Measurements from ENCODE around the gene FYN.
"Not testable (repeated sequence)": the region's sequence is repeated elsewhere in the genome, so short reads cannot be mapped to it uniquely, and the experiment has no call there.

Gene FYN

DNA sequence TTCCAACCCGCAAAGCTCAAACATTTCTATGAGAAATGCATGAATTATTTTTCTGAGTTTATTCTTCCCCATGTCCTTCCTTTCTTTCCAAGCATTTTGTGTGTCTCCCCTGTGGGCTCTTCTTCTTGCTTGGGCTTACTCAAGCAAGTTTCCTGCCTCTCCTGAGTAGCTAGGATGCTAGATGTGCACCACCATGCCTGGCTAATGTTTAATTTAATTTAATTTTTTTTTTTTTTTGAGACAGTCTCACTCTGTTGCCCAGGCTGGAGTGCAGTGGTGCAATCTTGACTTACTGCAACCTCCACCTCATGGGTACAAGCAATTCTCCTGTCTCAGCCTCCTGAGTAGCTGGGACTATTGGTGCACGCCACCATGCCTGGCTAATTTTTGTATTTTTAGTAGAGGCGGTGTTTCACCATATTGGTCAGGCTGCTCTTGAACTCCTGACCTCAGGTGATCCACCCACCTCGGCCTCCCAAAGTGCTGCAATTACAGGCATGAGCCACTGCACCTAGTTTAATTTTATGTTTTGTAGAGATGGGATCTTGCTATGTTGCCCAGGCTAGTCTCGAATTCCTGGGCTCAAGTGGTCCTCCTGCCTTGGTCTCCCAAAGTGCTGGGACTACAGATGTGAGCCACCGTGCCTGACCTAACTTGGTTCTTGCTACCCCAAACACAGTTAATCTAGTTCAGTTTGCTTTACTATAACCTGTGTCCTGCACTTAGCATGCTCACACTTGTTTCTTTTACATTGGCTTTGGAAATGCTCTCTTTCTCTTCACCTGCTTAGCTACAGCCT, 192.2 kb downstream of the FYN start:
- DNase-seq (ENCODE audit: low read depth) = not testable (repeated sequence)

GRCh38 chr6:111680015-111680712, 193.1 kb downstream of the FYN start:
- DNase-seq (ENCODE audit: low read depth) = no peak

DNA sequence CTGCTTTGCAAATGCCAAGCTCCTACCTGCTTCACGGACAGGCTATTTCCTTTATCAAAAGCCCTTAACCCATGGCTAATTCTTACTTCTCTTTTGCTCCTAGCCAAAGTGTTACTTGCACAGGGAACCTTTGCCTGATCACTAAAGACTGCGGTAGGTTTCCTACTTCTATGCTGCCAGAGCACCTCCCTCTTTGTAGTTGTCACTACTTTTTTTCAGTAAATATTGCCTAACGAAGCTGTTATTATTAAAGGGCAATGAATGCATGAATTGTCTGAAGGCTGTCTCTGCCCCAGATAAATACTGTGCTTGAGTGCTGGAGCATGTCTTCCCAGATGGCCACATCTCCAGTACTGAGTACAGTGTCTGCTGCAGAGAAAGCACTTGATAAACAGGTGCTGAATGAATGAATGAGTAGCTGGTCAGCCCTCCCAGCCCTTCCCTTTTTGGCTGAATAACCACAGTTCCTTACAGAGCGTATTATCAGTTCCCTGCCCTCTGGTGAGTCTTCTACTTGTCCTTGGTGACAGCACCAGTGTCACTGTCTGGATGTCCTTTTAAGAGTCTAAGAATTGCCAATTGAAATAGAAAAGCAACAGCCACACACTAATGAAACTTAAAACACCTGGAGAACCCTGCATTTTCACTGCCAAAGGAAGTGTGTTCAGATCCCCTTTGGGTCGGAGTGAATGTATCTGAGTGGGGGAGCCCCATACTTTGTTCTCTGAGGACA, 194.0 kb downstream of the FYN start:
- DNase-seq (ENCODE audit: low read depth) = no peak

DNA sequence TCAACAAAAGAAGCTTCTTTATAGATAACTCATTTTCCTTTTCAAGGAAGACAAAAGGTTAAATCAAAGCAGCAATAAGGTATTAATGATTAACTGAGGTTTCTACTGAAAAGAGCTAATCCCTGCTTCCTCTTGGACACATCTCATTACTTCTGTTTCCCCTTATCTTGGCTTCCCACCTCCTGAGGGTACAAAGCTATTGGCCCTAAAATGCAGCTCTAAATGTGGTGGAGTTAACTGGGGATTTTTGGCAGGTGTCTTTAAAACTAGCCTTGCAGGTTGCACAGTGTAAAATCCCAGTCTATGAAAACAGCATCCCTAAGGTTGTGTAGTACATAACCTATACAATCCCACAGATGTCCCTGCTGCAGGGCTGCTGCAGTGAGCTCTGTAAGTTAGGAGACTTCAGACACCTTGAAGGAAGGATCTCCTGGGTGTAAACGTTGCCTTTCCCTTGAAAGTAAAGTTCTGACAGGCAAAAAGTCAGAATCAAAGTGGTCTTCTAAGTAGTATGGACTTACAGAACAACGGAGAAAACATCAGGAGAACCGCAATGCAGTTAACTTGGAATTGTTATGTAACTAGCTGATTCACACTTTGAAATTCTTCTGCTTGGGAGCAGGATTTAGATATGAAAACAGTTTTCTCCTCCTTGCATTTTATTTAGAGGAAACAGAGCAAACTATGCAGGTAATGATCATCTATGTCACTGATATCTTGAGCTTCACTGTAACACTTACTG, 195.8 kb downstream of the FYN start:
- no peak for DNase-seq (ENCODE audit: low read depth)

DNA sequence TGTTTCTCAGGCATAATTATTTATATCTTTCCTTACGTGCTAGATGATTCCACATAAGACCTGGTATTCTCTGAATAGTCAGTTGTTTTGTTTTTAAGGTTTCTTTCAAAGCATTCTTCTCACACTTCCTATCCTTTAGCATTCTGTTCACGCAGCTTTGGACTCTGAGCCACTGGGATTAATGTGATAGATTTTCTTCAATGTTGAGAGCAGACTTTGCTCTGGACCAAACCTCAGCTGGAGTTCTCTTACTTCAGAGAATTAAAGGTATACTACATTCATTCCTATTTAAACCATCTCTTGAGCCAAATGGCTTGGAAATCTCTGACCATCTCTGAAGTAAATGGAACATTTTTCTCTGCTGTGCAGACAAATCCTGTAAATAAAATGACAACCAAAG, 196.9 kb downstream of the FYN start:
- DNase-seq (ENCODE audit: low read depth) = no peak

GRCh38 chr6:111674883-111675282, 198.4 kb downstream of the FYN start:
- DNase-seq (ENCODE audit: low read depth) = no peak

DNA sequence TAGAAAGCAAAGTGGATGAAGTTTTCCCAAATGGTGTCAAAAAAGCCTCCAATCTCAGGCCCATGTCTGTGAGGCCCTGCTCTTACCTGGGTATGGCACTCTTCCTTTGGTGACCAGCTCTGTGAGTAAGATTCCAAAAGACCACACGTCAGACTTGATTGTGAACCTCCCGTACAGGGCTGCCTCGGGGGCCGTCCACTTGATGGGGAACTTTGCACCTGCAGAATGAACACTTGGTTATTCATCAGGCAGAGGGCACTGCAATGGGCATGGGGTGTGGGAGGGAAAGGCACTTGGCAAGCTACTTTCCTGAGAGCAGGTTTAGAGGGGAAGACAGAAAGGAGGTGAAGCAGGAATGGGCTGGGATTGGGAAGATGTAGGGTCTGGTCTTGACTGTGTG, 198.8 kb downstream of the FYN start:
- DNase-seq (ENCODE audit: low read depth) = no peak

DNA sequence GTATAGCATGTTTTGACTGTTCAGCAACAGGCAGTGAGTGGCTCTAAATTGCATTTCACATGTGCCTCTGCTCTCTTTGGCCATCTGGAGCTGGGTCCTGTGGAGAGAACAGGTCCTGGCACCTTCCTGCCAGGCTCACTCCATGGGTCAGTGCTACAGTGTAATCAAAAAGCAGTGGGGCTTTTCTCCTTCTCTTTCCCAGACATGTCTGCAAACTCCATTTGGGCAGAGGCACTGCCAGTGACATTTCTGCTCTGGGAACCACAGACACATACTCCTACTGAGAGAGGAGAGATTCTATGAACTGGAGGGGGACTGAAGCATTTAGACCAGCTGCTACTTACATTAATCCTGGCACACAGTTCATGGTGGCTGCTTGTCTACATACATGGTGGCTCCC, 199.3 kb downstream of the FYN start:
- no peak for DNase-seq (ENCODE audit: low read depth)

GRCh38 chr6:111673532-111673931, 199.7 kb downstream of the FYN start:
- DNase-seq (ENCODE audit: low read depth) = no peak

DNA sequence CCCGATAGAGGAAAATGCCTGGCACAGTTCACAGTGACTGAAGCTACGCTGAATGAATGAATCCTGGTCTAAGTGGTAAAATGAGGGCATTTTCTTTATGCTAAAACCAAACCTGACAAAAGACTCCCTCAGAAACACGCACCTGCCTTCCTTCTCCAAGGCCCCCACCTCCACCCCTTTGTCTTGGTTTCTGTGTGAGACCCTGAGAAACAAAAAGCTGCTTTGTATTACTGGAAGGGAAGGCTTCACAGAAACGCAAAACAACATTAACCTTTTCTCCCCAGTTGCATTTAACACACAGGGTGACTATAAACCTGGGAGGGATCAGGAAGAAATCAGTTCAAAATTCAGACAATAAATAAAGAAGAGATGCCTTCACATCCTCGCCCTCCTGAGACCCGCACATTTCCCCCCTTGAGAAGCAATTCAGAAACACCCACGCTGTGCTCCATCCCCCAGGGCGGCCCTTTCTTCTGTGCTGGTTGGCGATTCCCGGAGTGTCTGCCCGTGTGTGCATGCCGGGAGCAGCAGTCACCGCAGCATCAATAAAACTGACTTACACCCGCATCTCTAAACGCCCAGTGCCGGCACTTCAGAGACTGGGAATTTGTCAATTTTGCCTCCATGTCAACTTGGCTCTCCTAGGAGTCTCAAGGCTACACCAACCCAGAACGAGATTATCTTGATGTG, 200.3 kb downstream of the FYN start:
- no peak for DNase-seq (ENCODE audit: low read depth)

GRCh38 chr6:111669326-111669725, 203.9 kb downstream of the FYN start:
- no peak for DNase-seq (ENCODE audit: low read depth)

- no peak for DNase-seq (ENCODE audit: low read depth)
Measured at GRCh38 chr6:111668410-111668809, 204.8 kb downstream of the FYN start.

GRCh38 chr6:111667931-111668330, 205.3 kb downstream of the FYN start:
- no peak for DNase-seq (ENCODE audit: low read depth)

DNA sequence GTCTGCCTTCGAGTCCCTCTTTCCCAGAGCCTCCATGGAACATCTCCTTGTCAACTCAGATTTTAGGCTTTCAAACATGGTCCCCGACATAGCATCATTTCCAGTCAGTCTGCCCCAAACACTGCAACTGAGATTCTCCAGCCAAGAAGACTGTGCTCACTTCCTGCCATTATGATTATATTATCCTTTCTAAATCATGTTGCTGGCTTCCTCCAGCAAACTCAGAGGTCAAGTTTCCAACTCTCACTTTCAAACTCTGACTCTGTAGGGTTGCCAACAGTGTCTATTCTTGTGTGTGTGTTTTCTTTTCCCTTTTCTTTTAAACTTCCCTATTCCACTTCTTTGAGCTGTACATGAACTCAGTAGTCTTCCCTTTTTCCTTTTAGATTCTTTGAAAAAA, 206.4 kb downstream of the FYN start:
- no peak for DNase-seq (ENCODE audit: low read depth)

GRCh38 chr6:111664565-111665030, 208.7 kb downstream of the FYN start:
- no peak for DNase-seq (ENCODE audit: low read depth)

- no peak for DNase-seq (ENCODE audit: low read depth)
Measured at GRCh38 chr6:111663692-111664564, 209.3 kb downstream of the FYN start.

- no peak for DNase-seq (ENCODE audit: low read depth)
Measured at GRCh38 chr6:111662794-111663593, 210.3 kb downstream of the FYN start.

GRCh38 chr6:111662072-111662793, 211.0 kb downstream of the FYN start:
- DNase-seq (ENCODE audit: low read depth) = no peak

GRCh38 chr6:111661541-111662061, 211.7 kb downstream of the FYN start:
- DNase-seq (ENCODE audit: low read depth) = no peak
